GM18505 (cell line): Measurements from ENCODE around the gene ITGAL.
"Not testable (repeated sequence)": the region's sequence is repeated elsewhere in the genome, so short reads cannot be mapped to it uniquely, and the experiment has no call there.

Source experiments
- ATAC-seq: cut with Tn5 transposase; IDR thresholded peaks from one replicate; pipeline ENCODE4 v1.9.1; 2021; ENCODE audit not compliant: unreplicated experiment
- POLR2A ChIP-seq: IDR thresholded peaks from 4 replicates; pipeline ENCODE4 v1.6.1; 2011; ENCODE audit warnings: borderline replicate concordance; ENCODE audit not compliant: insufficient read depth, insufficient read length; ENCODE audit errors: extremely low read depth

The ITGAL gene

GRCh38 chr16:30519120-30520049 is 46.8 kb downstream of the ITGAL start:
- no peak for ATAC-seq
- TF ChIP-seq POLR2A: no peak

- no peak for ATAC-seq
- TF ChIP-seq POLR2A: no peak
Measured at GRCh38 chr16:30521476-30521872, 48.9 kb downstream of the ITGAL start.

GRCh38 chr16:30521873-30522641 is 49.5 kb downstream of the ITGAL start:
- no peak for TF ChIP-seq POLR2A
- ATAC-seq: no peak

GRCh38 chr16:30522702-30523463 is 50.3 kb downstream of the ITGAL start:
- ATAC-seq: not testable (repeated sequence)
- TF ChIP-seq POLR2A: peak; percentile 22

- TF ChIP-seq POLR2A: no peak
- ATAC-seq: no peak
Measured at GRCh38 chr16:30523768-30524574, 51.4 kb downstream of the ITGAL start.

GRCh38 chr16:30524575-30525568 is 52.3 kb downstream of the ITGAL start:
- ATAC-seq: no peak
- no peak for TF ChIP-seq POLR2A

GRCh38 chr16:30525844-30526136 is 53.2 kb downstream of the ITGAL start:
- TF ChIP-seq POLR2A: no peak
- ATAC-seq: no peak

GRCh38 chr16:30526137-30526822 is 53.7 kb downstream of the ITGAL start, which contains the start of gene ZNF768:
TSS of gene ZNF768 (minus strand) at chr16:30526566. CDS start at chr16:30526413, 153 bp downstream.
- TF ChIP-seq POLR2A: no peak
- ATAC-seq: peak; percentile 28

GRCh38 chr16:30526823-30527634 is 54.5 kb downstream of the ITGAL start:
- peak; percentile 61 for TF ChIP-seq POLR2A
- ATAC-seq: peak; percentile 61

GRCh38 chr16:30527635-30528178 is 55.2 kb downstream of the ITGAL start:
- TF ChIP-seq POLR2A: no peak
- no peak for ATAC-seq
